Brain pericyte (primary cell): ENCODE measurements around the gene POLK.
"Not testable (repeated sequence)": the region's sequence is repeated elsewhere in the genome, so short reads cannot be mapped to it uniquely, and the experiment has no call there.

Source experiments
- DNase-seq: peaks from one replicate; pipeline ENCODE4 v3.0.0-alpha.2; 2012; ENCODE audit warnings: low read depth, low spot score

Gene POLK

DNA sequence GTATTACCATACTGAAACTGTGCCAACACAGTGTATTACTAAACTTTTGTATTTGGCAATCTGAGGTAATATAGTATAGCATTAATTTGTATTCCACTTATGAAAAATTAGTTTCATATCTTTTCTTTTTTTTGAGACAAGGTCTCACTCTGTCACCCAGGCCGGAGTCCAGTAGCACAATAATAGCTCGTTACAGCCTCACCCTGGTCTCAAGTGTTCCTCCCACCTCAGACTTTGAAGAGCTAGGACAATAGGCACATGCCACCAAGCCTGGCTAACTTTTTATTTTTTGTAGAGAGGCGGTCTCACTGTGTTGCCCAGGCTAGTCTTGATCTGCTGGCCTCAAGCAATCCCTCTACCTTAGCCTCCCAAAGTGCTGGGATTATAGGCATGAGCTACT lies 36.1 kb downstream of the POLK start:
- DNase-seq: no peak

DNA sequence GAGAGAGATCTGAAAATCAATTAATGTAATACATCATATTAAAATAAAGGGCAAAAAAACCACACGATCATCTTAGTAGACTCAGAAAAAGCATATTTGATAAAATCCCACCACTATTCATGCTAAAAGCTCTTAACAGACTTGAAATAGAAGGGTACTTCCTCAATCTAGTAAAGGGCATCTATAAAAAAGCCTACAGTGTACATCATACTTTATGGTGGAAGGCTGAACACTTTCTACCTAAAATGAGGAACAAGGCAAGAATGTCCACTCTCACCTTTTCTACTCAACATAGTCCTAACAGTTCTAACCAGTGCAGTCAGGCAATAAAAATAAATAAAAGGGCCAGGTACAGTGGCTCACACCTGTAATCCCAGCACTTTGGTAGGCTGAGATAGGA lies 38.9 kb downstream of the POLK start:
- DNase-seq: no peak

DNA sequence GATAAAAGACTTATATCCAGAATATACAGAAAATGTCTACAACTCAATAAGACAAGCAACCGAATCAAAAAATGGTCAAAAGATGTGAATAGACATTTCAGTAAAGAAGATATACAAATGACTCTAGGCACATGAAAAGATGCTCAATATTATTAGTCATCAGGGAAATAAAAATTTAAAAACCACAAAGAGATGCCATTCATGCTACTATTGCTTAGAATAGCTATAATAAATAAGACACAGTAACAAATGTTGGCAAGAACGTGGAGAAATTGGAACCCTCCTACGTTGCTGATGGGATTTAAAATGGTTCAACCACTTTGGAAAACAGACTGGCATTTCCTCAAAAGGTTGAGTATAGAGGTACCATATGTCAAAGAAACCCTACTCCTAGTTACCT lies 39.8 kb downstream of the POLK start:
- DNase-seq: no peak

DNA sequence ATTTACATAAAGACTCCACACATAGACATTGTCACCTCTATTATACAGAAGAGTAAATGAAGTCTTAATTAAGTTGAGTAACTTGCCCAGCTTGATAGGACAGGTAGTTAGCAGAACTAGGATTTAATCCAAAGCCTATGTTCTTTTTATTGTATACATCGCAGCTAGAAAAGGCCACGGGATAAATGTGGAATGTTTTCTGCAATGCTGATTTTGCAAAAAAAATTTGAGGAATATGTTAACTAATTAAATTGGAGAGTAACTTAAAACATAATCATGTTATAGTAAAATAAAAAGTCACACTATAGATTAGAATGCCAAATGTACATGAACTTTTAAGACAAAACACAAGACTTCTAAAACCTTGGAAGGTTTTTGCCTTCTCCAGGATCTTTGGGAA lies 41.1 kb downstream of the POLK start:
- DNase-seq: no peak

DNA sequence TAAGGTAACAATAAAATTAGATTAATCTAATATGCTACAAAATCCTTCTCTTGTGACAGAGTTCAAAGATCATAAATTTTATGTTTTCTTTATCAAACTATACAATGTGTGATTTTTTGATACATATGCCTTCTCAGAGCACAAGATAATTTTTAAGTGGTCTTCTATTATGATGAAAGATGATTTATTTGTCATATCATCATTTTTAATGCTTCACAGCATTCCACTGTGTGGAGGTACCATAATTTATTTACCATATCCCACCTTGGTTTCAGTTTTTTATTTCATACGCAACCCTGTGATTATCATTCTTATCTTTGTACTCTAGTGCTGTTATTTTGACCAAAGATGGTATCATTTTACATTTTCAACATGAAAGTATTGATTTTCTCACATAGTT lies 41.7 kb downstream of the POLK start:
- DNase-seq: no peak

DNA sequence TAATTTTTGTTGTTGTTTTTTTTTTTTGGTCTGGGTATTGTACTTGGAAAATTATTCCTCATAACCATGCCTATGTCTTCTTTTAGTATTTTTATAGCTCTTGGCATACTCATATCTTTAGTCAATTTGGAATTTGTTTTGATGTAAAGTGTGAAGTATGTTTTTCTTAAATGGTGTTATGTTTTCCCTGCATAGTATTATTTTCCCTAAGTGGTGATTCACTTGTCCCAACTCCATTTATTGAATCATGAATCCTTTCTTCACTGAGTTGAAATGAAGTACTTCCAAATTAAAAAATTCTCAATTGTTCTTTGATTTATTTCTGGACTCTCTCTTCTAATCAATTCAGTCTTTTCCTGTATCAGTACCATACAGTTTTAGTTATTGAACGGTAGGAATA lies 46.5 kb downstream of the POLK start:
- DNase-seq: no peak

DNA sequence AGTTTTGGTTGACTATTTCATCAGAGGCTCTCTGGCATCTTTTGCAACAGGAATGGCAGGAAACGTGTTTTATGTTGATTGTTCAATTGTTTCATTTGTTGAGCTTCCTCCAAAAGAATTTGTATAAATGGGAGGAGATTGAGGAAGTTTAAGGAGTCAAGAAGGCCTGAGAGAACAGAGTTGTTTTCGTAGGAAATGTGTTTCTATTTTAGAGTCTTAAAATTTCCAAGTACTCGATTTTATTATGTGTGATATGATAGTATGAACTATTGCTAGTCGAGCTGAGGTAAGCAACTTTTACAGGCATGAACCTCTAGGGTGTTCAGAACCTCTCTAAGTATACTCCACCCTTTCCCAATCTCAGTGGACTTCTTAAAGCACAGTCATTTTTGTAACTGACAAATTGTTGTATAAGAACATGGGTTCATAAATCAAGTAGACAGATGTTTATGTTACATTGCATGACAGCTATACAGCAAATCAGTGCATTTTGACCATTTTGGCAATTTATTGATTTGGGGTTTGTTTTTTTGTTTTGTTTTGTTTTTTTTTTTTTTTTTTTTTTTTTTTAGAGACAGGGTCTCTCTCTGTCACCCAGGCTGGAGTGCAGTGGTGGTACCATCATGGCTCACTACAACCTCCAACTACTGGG lies 47.4 kb downstream of the POLK start:
- no peak for DNase-seq

DNA sequence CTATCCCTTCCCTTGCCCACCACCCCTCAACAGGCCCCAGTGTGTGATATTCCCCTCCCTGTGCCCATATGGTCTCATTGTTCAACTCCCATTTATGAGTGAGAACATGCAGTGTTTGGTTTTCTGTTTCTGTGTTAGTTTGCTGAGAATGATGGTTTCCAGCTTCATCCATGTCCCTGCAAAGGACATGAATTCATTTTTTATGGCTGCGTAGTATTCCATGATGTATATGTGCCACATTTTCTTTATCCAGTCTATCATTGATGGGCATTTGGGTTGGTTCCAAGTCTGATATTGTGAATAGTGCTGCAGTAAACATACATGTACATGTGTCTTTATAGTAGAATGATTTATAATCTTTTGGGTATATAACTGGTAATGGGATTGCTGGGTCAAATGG lies 49.0 kb downstream of the POLK start:
- DNase-seq: not testable (repeated sequence)

DNA sequence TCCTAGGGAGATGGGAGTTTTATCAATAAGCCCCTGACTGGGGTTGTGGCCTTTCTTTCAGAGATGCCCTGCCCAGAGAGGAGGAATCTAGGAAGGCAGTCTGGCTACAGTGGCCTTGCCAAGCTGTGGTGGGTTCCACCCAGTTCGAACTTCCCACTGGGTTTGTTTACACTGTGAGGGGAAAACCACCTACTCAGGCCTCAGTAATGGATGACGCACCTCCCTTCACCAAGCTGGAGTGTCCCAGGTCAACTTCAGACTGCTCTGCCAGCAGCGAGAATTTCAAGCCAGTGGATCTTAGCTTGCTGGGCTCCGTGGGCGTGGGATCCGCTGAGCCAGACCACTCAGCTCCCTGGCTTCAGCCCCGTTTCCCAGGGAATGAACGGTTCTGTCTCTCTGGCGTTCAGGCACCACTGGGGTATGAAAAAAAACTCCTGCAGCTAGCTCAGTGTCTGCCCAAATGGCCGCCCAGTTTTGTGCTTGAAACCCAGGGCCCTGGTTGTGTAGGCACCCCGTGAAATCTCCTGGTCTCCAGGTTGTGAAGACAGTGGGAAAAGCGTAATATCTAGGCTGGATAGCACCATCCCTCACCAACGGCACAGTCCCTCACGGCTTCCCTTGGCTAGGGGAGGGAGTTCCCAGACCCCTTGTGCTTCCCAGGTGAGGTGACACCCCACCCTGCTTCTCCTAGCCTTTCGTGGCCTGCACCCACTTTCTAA lies 54.5 kb downstream of the POLK start:
- DNase-seq: not testable (repeated sequence)

DNA sequence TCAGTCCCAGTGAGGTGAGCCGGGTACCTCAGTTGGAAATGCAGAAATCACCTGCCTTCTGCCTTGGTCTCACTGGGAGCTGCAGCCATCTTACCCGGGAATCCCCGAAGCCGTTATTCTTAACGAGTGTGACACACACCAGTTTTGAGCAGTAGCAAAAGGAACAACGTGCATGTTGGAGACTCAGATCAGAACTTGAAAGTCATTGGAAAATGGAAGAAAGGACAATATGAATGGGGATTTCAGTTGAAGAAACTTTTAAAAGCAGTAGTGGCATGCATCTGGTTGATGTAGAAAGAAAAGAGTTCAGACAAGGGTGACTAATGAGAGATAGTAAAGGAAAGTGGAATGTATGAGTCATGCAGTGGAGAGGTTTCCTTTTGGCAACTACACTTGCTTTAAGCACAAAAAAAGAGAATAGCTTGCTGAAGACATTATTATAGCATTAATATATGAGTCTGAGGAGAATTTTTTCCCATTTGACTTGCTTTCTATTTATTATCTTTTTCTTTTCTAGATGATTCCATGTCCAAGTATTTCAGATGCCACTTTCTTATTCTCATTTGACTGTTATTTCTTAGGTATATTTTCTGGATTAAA lies 55.1 kb downstream of the POLK start:
- DNase-seq: peak; percentile 71

DNA sequence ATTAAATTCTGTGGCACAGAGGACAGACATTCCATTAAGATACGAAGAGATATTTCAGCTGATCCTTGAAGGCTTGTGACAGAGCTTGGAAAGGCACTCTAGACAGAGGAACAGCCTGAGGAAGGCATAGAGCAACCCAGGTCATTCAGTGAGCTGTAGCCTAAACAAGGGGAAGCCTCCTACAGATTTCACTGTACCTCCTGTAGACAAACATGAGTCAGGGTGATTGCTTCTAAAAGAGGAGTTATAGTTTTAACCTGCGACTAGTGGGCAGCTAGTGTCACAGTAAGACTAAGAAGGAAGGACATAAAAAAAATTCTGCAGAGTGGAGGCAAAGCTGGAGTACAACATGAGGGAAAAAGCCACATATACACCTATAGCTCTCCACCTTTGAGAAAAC lies 56.0 kb downstream of the POLK start:
- no peak for DNase-seq

DNA sequence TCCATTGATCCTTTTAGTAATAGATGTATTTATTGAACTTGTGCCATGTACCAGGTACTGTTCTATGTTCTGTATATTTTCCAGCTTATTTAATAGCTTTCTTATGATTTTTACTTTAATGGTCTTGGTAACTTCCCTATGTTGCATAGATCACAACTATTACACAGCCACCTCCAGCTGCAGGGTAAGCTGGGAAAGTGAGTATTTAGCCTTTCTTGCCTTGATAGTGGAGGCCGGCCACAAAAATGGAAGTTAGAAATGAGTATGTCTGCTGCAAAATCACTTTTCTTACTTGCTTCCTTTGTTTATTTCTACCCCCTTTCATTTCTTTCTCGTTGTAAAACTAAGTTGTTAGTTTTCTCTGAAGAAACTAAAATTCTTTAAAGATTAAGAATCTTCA lies 56.5 kb downstream of the POLK start:
- DNase-seq: no peak

DNA sequence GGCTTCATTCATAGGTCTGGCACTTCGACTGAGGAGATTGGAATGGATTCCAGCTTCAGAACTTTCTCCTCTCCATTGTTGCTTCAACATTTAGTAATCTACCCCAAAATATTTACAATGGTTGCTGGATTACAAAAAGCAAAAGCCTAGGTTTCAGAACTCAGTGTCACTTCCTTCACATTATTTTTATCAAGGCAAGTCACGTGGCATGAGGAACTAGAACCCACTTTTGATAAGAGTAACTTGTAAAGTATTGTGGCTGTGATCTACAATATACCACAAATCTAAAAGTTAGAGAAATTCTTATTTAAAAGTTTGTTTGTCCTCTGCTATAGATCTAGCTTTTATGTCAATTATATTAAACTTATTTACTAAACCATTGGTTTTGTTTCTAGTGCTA lies 59.9 kb downstream of the POLK start:
- no peak for DNase-seq

DNA sequence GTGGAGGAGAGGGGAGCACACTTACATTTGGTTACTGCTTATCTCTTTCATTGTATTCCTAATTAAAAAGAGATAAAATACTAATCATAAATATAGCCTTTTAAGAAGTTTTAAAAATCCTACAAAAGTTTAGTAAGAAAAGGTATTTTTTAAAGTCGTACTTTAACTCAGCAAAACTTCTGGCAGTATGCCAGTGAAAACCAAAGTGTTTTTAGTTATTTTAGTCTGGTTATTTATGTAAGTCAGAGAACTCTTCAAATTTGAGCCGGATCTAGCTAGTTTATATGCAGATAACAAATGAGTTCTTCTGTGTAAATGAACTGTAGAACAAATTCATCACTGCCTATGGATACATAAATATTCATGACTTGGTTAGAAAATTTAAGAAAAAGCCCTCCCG lies 63.1 kb downstream of the POLK start:
- no peak for DNase-seq

DNA sequence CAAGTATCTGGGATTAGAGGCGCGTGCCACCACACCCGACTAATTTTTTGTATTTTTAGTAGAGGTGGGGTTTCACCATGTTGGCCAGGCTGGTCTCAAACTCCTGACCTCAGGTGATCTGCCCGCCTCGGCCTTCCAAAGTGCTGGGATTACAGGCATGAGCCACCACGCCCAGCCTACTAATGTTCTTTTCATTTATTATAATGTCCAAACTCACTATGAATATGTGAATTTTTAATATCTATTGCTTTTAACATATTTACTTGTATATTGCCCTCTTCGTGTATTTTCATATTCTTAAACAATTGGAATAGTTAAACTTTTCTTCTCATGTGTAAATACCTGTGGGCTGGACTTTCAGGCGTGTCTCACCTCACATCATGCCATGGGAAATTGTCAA lies 66.6 kb downstream of the POLK start:
- not testable (repeated sequence) for DNase-seq

DNA sequence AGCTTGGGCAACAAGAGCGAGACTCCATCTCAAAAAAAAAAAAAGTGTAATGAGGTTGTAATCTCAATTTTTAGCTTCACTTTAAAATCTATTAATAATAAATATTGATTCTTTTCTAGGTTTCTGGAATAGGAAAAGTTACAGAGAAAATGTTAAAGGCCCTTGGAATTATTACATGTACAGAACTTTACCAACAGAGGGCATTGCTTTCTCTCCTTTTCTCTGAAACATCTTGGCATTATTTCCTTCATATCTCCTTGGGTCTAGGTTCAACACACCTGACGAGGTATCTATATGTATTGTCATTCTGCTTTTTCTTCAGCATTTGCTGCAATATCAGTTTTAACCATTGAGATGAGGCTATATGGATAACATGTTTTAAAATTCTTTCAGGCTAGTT lies 73.0 kb downstream of the POLK start:
- DNase-seq: no peak

DNA sequence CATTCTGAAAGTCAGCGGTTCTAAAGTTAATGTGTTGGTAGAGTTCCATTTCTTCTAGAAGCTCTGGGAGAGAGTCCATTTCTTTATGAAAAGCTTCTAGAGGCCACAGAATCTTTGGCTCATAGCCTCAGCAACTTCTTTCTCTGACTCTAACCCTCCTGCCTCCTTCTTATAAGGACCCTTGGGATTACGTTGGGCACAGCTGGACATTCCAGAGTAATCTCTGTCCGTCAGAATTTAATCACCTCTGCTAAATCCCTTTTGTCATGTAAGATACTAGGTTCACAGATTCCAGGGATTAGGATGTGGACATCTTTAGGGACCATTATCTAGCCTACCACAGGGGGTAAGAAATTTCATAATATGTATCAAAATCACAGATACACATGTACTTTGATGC lies 77.0 kb downstream of the POLK start:
- DNase-seq: no peak

DNA sequence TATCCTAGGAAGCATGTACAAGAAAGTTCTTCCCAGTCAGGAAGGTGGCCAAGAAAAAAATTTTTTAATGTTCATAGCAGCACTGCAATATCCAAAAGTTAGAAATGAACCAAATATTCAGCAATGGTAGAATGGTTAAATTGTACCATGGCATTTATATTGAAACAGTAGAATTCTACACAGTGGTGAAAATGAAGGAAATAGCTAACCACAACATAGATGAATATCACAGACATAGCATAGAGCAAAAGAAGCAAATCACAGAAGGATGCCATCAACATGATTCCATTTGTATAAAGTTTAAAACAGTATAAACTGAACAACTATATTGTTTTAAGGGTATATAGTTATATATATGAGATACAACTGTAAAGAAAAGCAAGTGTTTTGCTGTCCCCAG lies 88.8 kb downstream of the POLK start:
- no peak for DNase-seq

DNA sequence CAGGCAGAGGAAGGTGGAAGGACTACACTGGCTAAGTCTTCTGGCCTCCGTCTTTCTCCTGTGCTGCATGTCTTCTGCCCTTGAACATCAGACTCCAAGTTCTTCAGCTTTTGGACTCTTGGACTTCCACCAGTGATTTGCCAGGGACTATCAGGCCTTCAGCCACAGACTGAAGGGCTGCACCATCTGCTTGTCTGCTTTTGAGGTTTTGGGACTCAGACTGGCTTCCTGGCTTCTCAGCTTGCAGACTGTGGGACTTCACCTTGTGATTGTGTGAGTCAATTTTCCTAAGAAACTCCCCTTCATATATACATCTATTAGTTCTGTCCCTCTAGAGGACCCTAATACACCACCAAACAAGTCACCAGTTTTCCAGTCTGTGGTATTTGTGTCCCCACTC lies 89.9 kb downstream of the POLK start:
- no peak for DNase-seq

DNA sequence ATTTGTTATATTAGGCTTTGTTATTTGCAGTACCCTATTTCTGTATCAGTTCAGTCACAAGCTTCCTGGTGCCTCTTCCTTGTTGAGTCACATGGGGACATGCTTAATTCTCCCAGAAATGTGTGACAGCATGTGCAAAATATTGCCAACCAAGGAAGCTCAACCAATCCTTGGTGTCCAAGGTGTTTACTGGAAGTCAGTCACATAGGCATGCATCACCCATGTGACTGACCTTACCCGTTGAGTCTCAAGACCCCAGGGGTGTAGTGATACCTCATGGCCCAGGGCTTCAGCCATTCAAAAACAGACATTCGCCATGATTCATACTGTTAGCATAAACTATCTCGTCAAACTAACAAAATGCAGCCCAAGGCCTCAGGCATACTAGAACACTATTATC lies 90.3 kb downstream of the POLK start:
- no peak for DNase-seq

DNA sequence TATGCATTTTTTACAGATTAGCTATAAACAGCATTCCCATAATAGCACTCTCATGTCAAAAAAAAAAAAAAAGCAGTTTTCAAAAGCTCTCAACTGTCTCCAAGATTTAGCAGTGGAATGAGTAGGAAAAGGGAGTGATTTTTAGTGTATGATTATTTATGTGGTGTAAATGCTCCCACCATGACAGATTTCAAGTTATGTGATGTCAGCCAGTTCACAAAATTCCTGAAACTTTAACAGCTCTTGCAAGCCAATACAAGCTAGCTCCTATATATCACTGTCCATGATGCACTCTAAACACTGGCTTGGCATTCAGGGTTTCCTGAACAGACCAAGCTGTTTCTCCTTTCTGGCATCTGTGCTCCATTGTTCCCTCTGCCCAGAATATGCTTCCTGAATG lies 91.7 kb downstream of the POLK start:
- no peak for DNase-seq

DNA sequence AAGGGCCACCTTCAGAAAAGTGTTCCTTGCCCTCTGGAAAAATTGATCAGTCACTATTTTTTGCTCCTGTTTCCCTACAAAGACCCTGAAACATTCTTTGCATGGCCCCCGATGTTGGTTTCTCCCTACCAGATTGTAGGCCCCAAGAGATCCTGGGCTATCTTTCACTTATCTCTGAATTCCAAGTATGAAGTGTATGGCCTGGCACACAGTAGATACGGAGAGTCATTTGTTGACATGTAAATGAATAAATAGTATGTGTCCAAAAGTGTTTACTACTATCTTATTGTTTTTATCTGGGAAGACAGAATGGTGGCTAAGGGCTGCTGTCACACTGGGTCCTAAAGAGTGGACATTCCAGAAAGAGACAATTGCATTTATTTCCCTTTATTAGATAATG lies 92.1 kb downstream of the POLK start:
- no peak for DNase-seq

DNA sequence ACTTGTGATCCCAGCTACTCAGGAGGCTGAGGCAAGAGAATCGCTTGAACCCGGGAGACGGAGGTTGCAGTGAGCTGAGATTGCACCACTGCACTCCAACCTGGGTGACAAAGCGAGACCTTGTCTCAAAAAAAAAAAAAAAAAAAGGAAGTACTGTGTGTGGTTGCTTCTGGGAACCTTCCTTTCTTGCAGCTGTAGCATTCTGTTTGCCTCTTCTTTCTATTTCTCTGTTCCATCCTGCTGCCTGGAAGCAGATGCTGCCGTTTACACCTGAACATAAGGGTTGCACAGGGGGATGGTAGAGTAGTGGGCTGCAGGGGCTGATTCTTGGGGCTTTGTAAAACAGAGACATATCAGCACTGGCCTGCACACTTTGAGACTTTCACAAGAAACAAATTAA lies 95.7 kb downstream of the POLK start:
- DNase-seq: not testable (repeated sequence)
